GM18517 (cell line): ENCODE data around the gene CNN2.

ENCODE experiments used
- ATAC-seq: cut with Tn5 transposase; IDR thresholded peaks from one replicate; pipeline ENCODE4 v1.9.1; 2021; ENCODE audit warnings: mild to moderate bottlenecking, moderate library complexity; ENCODE audit not compliant: unreplicated experiment

The CNN2 gene

DNA sequence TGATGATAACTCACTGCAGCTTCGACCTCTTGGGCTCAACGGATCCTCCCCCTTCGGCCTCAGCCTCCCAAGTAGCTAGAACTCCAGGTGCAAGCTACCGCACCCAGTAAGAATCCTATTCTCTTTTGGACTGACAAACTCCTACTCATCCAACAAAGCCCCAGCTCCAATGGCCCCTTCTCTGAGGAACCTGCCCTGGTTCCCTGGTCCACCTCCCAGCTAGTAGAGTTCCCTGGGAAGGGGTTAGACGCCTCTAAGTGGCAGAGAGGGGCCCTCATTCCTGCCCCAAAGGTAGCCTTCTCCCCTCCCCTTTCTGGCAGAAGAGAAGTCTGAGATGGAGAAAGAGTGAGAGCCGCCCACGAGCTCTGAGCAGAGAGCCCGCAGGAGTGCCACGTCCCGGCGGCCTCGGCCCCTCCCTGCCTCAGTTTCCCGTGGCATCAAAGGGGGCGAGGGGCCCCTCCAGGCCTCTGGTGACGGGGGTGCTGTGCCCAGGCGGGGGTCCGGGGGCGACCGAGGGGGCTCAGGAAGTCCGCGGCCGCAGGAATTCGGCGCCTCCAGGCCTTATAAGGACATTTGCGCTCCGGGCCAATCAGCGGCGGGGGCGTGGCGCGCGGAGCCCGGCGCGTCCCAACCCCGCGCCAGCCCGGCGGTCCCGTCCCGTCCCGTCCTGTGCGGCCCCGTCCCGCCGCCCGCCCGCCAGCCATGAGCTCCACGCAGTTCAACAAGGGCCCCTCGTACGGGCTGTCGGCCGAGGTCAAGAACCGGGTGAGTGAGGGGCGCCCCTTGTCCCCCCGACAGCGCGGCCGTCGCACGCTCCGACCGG is at the start of gene CNN2:
TSS of gene CNN2 (plus strand) at position 649 of the 823 bp plus-strand sequence. CDS start at position 703, 54 bp downstream.
- ATAC-seq: no peak

DNA sequence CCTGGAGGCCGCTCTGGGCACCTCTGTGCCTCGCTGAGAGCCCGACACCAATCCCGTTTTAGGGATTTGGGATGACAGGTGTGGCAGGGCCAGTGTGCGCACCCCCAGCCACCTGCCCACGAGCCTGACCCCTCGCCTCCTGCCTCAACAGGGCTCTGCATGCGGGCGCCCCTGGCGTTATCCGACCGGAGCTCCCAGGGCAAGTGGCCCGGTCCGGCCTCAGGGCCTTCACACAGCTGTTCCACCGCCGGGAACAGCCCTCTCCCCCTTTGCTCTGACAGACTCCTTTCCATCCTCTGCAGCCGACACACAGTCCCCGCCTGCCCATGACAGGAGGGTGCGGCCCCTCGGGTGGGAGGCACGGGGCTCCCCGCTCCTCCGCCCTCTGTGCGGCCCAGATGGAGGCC is 49.3 kb upstream of the CNN2 start:
- ATAC-seq: no peak

DNA sequence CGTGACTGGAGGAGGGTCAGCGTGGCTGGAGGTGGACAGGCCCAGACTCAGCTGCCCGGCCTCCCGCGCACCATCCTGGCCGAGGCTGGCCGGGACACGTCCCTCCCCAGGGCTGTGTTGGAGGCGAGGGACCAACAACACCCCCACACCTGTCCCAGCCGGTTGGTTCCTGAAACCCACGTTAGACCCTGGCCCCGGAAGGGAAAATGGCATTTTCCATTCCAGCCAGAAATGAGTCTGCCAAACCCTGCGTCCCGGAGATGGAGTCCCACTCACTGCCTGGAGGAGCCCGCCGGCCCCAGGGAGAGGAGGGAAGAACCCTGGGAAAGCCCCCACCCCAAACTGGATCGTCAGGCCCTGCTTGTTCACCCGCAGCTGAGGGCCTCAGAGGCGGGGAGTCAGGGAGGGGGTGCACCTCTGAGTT is 47.1 kb upstream of the CNN2 start:
- ATAC-seq: no peak

DNA sequence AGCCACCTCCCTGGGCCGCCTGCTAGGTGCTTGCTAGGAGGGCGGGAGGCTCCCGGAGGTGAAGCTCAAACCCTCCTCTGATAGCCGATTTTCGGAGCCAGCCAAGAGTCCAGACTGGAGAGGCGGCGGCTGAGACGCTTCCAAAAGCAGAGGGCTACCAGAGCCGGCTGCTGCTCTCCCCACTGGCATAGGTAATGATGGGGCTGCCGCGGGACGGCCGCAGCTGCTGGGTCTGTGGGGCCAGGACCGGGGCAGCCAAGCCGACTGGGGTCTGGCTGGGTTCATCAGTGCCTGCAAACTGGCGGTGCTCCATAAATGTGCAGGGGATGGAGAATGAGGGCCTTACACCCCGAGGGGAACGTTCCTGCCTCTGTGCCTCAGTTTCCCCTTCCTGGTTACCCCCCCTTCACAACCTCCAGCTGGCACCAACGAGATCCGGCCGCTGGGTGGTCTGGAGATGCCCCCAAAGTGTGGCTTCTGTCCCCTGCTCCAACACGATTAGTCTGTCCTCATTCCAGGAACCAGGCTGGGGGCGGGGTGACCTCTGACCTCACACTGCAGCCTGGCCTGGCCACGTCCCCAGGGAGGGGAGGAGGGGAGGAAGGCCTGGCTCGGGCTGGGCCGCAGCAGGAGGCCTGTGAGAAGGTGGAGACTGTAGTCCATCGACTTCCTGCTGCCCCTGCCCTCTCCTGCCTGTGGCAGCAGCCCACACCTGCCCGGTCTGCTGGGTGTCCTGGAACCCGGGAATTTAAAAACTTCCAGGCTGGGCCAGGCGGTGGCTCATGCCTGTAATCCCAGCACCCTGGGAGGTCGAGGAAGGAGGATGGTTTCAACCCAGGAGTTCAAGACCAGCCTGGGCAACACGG is 46.0 kb upstream of the CNN2 start:
- no peak for ATAC-seq

DNA sequence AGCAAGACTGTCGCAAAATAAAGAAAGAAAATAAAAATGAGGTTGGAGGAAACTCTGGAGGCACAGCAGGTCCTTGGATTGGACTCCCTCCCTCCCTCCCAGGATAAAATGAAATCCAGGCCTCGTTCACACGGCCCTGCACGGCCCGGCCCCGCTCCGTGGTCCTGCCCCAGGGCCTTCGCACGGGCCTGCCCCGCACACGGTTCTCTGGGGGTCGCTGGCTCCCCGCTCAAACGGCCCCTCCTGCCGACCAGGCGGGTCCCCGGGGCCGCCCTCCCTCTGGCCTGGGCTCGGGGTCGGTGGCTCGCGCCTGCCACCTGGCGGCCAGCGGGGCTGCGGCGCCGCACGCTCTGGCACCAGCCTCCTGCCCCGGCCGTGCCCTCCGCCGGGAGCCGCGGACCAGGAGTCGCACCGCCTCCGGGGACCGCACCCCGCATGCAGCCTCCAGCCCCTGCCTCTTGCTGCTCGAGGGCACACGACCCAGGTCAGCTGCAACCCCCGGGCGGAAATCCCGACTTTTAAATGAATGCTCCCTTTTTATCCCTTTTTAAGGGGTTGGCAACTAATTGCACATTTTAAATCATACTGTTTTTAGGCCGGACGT is 43.7 kb upstream of the CNN2 start:
- ATAC-seq: no peak

DNA sequence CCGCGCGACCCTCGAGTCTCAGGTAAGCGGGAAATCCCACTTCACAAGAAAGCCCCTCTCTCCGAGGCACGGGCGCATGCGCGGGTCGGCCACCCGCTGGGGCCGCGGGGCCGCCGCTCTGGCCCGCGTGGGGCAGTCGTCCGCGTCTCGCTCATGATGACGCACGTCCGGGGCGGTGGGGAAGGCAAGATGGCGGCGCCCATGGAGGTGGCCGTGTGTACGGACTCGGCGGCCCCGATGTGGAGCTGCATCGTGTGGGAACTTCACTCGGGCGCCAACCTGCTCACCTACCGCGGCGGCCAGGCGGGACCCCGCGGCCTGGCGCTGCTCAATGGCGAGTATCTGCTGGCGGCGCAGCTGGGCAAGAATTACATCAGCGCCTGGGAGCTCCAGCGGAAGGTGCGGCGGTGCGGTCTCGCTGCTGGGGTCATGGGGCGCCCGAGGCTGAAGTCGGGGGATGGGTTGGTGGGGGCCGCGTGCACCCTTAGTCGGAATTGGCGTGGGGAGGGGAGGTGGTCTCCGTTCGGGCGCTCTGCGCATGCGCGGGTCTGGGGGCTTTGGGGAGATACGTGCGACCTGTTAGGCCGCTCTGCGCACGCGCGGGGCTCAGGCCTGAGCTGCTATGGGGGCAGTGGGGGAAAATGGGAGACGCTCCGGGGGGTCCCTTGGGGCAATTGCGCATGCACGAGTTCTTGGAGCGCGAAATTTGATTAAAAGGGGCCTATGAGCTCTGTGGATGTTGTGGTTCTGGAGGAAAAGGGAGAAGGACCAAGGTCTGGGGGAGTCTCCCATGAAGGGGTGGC is 42.0 kb upstream of the CNN2 start, which contains the start of gene WDR18:
TSS of gene WDR18 (plus strand) at position 181 of the 803 bp plus-strand sequence. CDS start at position 190, 9 bp downstream.
- peak; percentile 50 for ATAC-seq

DNA sequence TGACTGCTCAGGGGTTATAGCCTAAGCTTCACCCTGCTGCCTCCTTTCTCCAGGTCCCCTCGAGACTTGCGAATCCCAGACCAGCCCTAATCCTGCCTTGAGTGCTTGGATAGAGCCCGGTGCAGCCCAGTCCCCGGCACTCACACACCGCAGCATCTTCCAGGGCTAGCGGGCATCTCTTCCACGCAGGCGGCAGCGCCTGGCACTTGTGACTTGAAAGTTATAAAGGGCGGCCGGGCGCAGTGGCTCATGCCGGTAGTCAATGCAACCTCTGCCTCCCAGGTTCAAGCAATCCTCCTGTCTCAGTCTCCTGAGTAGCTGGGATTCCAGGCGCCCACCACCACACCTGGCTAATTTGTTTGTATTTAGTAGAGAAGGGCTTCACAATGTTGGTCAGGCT is 40.3 kb upstream of the CNN2 start:
- no peak for ATAC-seq

DNA sequence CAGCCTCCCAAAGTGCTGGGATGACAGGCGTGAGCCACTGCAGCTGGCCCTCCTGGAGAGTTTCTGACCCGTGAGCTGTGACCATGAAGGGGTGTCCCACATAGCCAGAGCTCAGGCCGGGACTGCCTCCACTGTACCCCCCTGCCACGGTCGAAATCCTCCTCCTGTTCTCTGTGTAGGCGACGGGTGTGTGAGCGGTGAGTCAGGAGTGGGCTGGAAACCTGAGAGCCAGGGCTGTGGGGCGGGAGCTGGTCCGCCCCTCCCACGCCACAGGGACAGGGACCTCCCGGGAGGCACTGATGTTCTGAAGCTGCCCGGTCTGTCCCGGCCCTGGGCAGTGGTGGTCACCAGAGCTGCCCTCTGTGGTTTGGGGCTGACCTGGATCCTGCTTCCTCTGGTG is 38.3 kb upstream of the CNN2 start:
- ATAC-seq: no peak

DNA sequence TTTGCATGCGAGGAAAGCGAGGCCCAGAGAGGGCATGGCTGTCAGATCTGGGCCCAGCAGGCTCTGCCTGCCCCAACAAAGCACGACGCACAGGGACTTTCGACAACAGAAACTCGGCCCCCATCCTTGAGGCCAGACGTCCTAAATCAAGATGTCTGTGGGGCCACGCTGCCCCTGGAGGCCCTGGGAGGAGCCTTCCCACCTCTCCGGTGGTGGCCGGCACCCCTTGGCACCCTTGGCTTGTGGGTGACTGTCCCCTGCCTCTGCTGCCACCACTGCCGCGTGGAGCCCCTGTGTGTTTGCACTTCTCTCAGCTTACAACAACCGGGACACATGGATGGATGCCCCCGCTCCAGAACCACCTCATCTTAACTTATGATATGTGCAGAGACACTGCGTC is 37.9 kb upstream of the CNN2 start:
- no peak for ATAC-seq

DNA sequence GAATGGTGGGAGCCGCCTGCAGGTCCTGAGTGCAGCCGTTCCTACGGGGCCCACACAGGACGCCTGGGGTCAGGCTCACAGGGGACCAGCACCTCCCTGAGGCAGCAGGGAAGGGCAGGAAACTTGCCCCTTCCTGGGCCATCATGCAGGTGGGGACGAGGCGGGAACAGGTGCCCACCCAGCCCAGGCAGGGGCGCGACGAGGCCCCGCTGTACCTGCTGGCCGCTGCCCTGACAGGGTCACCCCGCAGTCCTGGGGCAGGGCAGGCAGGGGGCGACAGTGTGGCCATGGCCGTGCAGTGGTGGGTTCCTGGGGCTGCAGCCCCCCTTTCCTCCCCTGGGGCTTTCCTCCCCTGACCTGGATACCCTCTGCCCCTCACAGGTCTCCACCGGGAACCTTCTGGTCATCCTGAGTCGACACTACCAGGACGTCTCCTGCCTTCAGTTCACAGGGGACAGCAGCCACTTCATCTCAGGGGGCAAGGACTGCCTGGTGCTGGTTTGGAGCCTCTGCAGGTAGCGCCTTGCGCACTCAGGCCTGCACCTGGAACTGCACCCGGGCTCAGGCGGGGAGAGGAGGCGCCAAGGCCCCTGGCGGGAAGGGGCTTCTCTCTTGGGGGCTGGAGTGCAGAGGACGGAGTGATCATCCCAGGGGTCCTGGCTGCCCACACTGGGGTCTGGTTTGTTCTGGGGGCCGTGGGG is 36.9 kb upstream of the CNN2 start:
- no peak for ATAC-seq

DNA sequence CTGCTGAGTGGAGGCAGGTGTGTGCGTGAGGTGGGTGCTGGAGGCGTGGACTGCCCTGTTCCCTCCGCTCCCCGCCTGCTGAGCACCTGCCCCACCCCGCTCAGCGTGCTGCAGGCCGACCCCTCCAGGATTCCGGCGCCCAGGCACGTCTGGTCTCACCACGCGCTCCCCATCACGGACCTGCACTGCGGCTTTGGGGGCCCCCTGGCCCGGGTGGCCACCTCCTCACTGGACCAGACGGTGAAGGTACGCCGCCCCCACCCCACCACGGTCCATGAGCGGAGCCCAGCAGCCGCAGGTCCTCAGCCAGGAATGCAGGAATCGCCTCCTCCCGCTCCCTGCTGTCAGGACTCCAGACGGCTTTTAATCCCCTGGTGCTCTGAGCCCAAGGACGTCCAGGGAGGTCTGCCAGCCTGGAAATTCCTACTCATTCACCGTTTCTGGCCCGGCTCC is 36.3 kb upstream of the CNN2 start:
- no peak for ATAC-seq

DNA sequence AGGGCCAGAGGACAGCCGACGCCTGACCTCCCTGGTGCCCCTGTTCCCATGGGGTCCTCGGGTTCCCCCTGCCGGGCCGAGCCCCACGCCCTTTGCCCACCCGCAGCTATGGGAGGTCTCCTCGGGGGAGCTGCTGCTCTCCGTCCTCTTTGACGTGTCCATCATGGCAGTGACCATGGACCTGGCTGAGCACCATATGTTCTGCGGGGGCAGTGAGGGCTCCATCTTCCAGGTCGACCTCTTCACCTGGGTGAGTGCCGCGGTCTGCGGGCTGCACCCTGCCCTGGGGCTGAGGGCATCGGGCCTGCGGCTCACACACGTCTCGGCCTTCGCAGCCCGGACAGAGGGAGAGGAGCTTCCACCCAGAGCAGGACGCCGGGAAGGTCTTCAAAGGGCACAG is 35.7 kb upstream of the CNN2 start:
- no peak for ATAC-seq

DNA sequence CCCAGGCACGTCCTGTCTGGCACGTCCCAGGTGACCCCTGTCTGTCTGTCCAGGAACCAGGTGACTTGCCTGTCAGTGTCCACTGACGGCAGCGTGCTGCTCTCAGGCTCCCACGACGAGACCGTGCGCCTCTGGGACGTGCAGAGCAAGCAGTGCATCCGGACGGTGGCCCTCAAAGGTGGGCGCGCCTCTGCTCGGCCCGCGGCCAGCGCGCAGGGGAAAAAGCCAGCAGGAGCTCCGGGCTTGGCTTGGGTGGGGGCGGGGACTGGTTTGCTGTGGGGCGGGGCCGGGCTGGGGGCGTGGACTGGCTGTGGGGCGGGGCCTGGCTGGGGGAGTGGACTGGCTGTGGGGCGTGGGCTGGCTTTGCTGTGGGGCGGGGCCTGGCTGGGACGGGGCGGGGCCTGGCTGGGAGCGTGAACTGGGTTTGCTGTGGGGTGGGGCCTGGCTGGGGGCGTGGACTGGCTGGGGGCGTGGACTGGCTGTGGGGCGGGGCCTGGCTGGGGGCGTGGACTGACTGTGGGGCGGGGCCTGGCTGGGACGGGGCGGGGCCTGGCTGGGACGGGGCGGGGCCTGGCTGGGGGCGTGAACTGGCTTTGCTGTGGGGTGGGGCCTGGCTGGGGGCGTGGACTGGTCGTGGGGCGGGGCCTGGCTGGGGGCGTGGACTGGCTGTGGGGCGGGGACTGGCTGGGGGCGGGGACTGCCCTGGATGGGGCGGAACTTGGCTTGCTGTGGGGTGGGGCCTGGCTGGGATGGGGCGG is 35.1 kb upstream of the CNN2 start:
- ATAC-seq: no peak

DNA sequence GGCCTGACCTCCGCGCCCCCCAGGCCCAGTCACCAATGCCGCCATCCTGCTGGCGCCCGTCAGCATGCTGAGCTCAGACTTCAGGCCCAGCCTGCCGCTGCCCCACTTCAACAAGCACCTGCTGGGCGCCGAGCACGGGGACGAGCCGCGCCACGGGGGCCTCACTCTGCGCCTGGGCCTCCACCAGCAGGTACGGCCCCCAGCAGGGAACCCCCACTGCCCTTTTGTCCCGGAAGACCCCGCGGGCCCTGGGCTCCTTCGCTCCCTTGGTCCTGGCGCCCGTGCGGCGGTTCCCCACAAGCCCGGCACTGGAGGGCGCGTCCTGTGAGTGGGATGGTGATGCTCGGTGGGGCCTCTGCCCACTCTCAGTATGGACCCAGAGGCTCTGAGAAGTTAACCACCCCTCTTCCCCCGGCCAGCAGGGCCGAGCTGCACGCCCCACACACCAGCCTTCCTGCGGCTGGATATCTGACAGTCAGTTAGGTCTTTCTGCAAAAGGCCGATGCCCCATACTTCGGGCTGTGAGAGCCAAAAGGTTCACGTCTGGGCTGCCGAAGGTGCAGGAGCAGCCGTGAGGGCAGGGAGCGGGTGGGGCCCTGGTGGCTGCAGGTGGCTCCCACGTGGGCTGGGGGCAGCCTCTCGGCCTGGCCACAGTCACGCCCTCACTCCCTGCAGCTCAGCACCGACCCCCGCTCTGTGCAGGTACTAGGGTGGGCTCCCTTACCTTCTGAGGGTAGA is 34.3 kb upstream of the CNN2 start:
- ATAC-seq: no peak

DNA sequence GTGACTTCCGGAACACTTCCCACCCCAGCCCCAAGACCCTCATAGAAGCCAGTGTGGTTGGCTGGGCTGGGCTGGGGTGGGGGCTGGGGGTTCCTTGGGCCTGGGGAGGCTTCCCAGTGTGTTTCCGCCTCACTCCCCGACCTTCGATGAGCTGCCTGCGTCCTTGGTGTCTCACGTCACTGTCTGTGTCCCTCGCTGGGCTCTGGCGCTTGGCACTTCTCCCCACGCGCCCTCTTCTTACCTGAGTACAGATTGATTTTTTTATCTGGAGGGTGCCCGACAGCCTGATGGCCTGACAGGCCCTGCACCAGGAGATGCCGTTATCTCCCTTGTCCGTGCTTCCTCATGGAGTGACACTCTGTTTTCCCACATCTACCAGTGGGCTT is 33.7 kb upstream of the CNN2 start:
- ATAC-seq: no peak

DNA sequence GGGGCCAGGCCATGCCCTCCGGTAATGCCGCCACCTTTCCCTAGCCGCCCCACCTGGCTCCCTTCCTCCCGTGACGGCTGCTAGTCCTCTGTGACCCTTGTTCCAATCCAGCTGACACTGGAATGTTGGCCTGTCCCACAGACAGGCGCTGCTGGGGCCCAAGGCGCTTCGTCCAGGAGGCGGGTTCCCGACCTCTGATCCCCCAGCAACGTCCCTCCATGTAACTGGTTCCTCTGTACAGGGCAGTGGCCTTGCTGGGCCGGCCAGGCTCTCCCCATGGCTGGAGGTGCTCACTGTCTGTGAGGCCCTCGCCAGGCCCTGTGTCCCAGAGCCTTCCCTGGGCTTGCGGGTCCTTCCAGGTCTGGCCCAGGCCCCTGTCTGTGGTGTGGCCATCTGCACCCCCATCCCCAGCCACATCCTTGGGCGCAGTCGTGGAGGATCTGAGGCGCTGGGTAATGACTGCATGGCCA is 33.0 kb upstream of the CNN2 start:
- no peak for ATAC-seq

DNA sequence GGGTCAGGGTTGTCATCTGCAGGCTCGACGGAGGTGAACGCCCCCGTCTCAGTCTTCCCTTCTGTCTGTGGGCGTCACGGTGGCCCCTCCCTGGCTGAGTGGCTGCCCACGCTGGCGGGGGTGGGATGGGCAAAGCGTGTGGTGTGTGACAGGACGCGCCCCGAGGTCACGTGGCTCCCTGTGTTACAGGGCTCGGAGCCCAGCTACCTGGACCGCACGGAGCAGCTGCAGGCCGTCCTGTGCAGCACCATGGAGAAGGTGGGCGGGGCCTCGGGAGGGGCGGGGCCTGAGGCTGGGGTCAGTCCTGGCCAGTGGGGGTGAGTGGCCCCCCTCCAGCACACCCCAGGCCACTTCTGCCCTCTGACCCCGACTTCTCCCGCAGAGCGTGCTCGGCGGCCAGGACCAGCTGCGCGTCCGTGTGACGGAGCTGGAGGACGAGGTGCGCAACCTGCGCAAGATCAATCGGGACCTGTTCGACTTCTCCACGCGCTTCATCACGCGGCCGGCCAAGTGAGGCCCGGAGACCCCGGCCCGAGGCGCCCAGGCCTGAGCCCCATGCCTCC is 32.5 kb upstream of the CNN2 start:
- no peak for ATAC-seq

DNA sequence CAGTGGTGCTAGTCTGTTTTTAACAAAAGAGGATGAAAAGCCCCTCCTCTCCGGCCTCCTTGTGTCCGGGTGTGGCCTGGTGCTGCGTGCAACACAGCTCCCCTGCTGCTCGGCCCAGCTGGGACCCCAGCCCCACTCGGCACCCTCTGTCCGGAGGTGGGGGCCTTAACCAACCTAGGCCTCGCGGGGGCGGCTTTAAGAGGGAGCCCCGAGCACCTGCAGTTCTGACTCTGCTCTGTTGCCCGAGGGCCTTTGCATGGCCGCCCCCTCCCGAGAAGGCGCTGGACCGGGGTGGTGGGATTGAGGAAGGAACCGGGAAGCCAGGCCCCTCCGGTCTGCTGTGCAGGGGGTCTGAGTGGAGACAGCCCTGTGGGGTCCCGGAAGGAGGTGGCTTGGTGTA is 31.9 kb upstream of the CNN2 start:
- ATAC-seq: no peak
